ENCODE data around the gene MAP2K4. TPM values are rescaled to one million over a fixed set of nuclear protein-coding genes. Genes with fewer than 3 reads are reported as not detected.
"Not testable (repeated sequence)": the region's sequence is repeated elsewhere in the genome, so short reads cannot be mapped to it uniquely, and the experiment has no call there.

The MAP2K4 gene
- 10 to 100 TPM; 19.9 to 24.9 TPM for total RNA-seq

GRCh38 chr17:12020642-12021622 lies at the start of gene MAP2K4:
TSS of gene MAP2K4 (plus strand) at chr17:12020877. CDS start at chr17:12020887, 10 bp downstream.
- ATAC-seq: peak; percentile 97 to 98
- DNase-seq (ENCODE audit: low spot score in 2 of 2): peak; percentile 91 to 98
- H3K9me3 Mint-ChIP-seq: no peaks in the 10 kb centered on the region
- no peaks in the 10 kb centered on the region for H3K36me3 Mint-ChIP-seq
- peak within 1 kb of the TSS in 1 of 2 donors; percentile 67 for H3K27ac Mint-ChIP-seq

GRCh38 chr17:11972741-11973140 lies 47.9 kb upstream of the MAP2K4 start:
- not testable (repeated sequence) for H3K27ac Mint-ChIP-seq

DNA sequence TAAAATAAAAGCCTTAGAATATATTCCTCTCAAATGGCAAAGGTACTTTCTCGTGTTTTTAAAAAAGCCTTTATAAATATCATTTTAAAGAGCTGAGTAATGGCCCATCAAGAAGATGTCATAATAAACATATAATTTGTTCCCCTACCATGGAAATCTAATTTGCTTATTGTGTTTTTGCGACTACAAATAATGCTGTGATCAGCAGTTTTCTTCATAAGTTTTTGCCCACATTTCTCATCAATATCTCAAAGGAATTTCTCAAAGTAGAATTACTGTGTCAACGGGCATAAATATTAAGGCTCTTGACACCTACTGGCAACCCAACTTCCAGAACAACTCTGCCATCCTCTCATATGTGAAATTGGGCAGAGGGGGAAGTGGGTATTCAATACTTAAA lies 40.9 kb upstream of the MAP2K4 start:
- ATAC-seq (no peak), DNase-seq (ENCODE audit: low spot score in 2 of 2) (no peak)
- Mint-ChIP-seq H3K27ac (no peak overlapping the region), H3K9me3 (peaks cover 6 to 10% of the 10 kb centered on the region in 2 donors), H3K36me3 (peaks cover 26 to 51% of the 10 kb centered on the region in 2 donors)

More at GRCh38 chr17:11972741-11973140, 47.9 kb upstream of the MAP2K4 start:
- not testable (repeated sequence) for DNase-seq (ENCODE audit: low spot score in 2 of 2); ATAC-seq
- Mint-ChIP-seq H3K36me3 (peaks cover 52 to 80% of the 10 kb centered on the region in 2 donors), H3K9me3 (peaks cover 24 to 31% of the 10 kb centered on the region in 2 donors)

GRCh38 chr17:11980813-11981212 lies 39.9 kb upstream of the MAP2K4 start:
- H3K9me3 Mint-ChIP-seq: peaks cover 0 to 4% of the 10 kb centered on the region in 2 donors
- DNase-seq (ENCODE audit: low spot score in 2 of 2) (no peak), ATAC-seq (no peak)
- peaks cover 20 to 41% of the 10 kb centered on the region in 2 donors for H3K36me3 Mint-ChIP-seq
- H3K27ac Mint-ChIP-seq: peak overlapping the region in 1 of 2 donors; percentile 58

GRCh38 chr17:11981862-11982261 lies 38.8 kb upstream of the MAP2K4 start:
- no peak overlapping the region for H3K27ac Mint-ChIP-seq

GRCh38 chr17:11986179-11986941 lies 34.3 kb upstream of the MAP2K4 start:
- no peak for ATAC-seq
- H3K27ac Mint-ChIP-seq: no peak overlapping the region
- no peaks in the 10 kb centered on the region for H3K9me3 Mint-ChIP-seq
- H3K36me3 Mint-ChIP-seq: peaks cover 12 to 39% of the 10 kb centered on the region in 2 donors
- DNase-seq (ENCODE audit: low spot score in 2 of 2): no peak

More at GRCh38 chr17:11981862-11982261, 38.8 kb upstream of the MAP2K4 start:
- peaks cover 17 to 32% of the 10 kb centered on the region in 2 donors for H3K36me3 Mint-ChIP-seq
- DNase-seq (ENCODE audit: low spot score in 2 of 2) (no peak), ATAC-seq (no peak)
- no peaks in the 10 kb centered on the region for H3K9me3 Mint-ChIP-seq

DNA sequence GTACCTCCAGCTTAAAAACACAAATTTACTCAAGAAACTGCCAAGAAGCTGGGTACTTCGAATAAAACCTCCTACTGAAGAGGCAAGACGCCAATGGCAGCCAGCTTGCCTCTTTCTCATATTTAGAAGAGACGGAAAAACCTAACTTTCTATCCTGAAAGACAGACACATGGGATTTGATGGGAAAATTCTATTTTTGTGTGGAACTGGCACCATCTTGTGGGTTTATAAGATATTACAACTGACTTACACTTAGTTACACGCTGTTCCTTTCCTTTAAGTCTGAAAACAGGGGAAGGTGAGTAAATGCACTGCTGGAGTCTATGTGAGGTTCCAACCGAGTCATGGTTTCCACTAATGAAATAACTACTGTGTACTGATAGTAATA lies 33.7 kb upstream of the MAP2K4 start:
- no peak for DNase-seq (ENCODE audit: low spot score in 2 of 2)
- peaks cover 12 to 39% of the 10 kb centered on the region in 2 donors for H3K36me3 Mint-ChIP-seq
- H3K27ac Mint-ChIP-seq: no peak overlapping the region
- no peaks in the 10 kb centered on the region for H3K9me3 Mint-ChIP-seq
- ATAC-seq: no peak

GRCh38 chr17:11990363-11990983 lies 30.2 kb upstream of the MAP2K4 start:
- ATAC-seq (no peak), DNase-seq (ENCODE audit: low spot score in 2 of 2) (no peak)
- Mint-ChIP-seq H3K27ac (no peak overlapping the region), H3K9me3 (no peaks in the 10 kb centered on the region), H3K36me3 (peaks cover 19 to 24% of the 10 kb centered on the region in 2 donors)

- Mint-ChIP-seq H3K9me3 (no peaks in the 10 kb centered on the region), H3K36me3 (peaks cover 19 to 24% of the 10 kb centered on the region in 2 donors), H3K27ac (peak overlapping the region in 1 of 2 donors; percentile 29)
- DNase-seq (ENCODE audit: low spot score in 2 of 2) (no peak), ATAC-seq (no peak)
Observed at GRCh38 chr17:11991461-11991860, 29.2 kb upstream of the MAP2K4 start.

DNA sequence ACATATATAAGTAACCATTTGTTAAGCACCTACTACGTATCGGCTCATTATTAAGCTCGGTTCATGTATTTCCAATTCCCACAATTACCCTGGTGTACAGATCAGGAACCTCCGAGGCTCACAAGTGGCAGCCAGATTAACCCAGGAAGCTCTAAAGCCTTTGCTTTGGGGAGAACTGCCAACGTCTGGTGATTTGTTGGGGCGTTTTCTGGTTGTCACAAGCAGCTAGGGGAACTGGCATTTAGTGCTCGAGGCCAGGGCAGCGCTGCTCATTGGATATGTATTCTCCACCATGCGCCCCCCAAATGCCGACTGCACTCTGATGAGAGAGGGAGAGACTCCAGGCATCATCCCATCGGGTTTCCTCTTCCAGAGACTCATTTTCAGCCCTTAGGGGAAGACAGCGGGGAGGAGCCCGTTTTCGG lies 23.9 kb upstream of the MAP2K4 start:
- Mint-ChIP-seq H3K27ac (peak overlapping the region; percentile 57 to 92), H3K9me3 (peaks cover 3 to 6% of the 10 kb centered on the region in 2 donors), H3K36me3 (peaks cover 7 to 13% of the 10 kb centered on the region in 2 donors)
- ATAC-seq (peak; percentile 23 to 42), DNase-seq (ENCODE audit: low spot score in 2 of 2) (no peak)

DNA sequence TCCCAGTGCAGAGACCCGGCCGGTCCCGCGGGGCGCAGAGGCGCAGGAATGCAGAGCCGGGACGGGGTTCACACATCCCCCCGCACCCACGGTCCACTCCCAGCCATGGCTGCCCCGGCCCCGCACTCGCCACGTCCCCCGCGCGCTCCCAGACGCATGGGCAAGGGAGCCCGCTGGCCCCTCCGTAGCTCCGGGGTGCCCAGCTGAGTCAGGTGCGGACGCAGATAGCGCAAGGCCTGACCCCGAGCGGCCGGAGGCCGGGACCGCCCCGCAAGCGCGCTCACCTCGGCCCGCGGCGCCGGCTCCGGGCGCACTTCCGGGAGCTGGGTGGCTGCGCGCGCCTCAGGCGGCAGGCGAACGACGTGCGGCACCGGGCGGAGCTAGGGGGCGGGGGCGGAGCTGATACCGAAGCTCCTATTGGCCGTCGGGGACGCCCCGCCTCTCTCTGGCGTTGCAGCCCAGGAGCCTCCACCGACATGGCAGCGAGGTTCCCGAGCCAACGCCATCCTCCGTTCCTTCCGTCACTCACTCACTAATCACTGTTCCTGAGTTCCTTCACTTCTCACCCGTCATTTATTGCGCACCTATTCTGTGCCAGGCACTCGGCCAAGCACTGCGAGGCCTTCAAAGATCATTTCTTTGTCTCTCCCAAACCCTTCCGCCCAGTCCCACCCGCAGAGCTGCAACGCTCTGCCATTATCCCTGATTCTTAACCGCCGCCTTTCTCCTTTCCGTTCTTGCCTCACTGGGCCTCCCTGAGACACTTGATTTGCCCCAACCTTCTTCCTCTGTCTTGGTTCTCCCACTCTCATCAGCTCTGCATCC lies 23.3 kb upstream of the MAP2K4 start, which contains the start of gene ZNF18:
TSS of gene ZNF18 (minus strand) at position 329 of the 825 bp plus-strand sequence. CDS start 4,646 bp downstream, outside the sequence.
- Mint-ChIP-seq H3K36me3 (peaks cover 7 to 12% of the 10 kb centered on the region in 2 donors), H3K27ac (peak within 1 kb of the TSS; percentile 92 to 97), H3K9me3 (peaks cover 3 to 6% of the 10 kb centered on the region in 2 donors)
- peak; percentile 95 to 98 for ATAC-seq
- peak; percentile 93 to 97 for DNase-seq (ENCODE audit: low spot score in 2 of 2)

GRCh38 chr17:11997972-11998233 lies 22.8 kb upstream of the MAP2K4 start:
- peak overlapping the region; percentile 92 to 97 for H3K27ac Mint-ChIP-seq
- peaks cover 3 to 6% of the 10 kb centered on the region in 2 donors for H3K9me3 Mint-ChIP-seq
- DNase-seq (ENCODE audit: low spot score in 2 of 2) (no peak), ATAC-seq (no peak)
- peaks cover 5 to 8% of the 10 kb centered on the region in 2 donors for H3K36me3 Mint-ChIP-seq

- DNase-seq (ENCODE audit: low spot score in 2 of 2): no peak
Observed at GRCh38 chr17:11999696-12000095, 21.0 kb upstream of the MAP2K4 start.

GRCh38 chr17:12007466-12007865 lies 13.2 kb upstream of the MAP2K4 start:
- DNase-seq (ENCODE audit: low spot score in 2 of 2) (no peak), ATAC-seq (no peak)
- Mint-ChIP-seq H3K36me3 (no peaks in the 10 kb centered on the region), H3K27ac (no peak overlapping the region), H3K9me3 (peaks cover 0 to 3% of the 10 kb centered on the region in 2 donors)

More at GRCh38 chr17:11999696-12000095, 21.0 kb upstream of the MAP2K4 start:
- Mint-ChIP-seq H3K9me3 (peaks cover 3 to 6% of the 10 kb centered on the region in 2 donors), H3K27ac (no peak overlapping the region), H3K36me3 (peaks cover 0 to 8% of the 10 kb centered on the region in 2 donors)
- ATAC-seq: no peak

- Mint-ChIP-seq H3K9me3 (no peaks in the 10 kb centered on the region), H3K36me3 (peaks cover 0 to 7% of the 10 kb centered on the region in 2 donors), H3K27ac (peak overlapping the region in 1 of 2 donors; percentile 29)
- ATAC-seq (no peak), DNase-seq (ENCODE audit: low spot score in 2 of 2) (no peak)
Observed at GRCh38 chr17:12021623-12022140, 1.0 kb downstream of the MAP2K4 start.

Measured in activated naive CD4-positive, alpha-beta T cell treated with anti-CD3 and anti-CD28 coated beads, Interleukin-2, amount 50 U/mL, for 72 hours (primary cell).